BJ (cell line): ENCODE data around the gene SLC41A1. TPM values are rescaled to one million over a fixed set of nuclear protein-coding genes. Genes with fewer than 3 reads are reported as not detected.

Experiments used
- CTCF ChIA-PET: fragments of 350-600 bp; formaldehyde crosslinking; extraction: SDS; loops from one replicate; lab custom pipeline; 2021; ENCODE audit warnings: antibody characterized with exemption, inconsistent platforms; lab: Yijun Ruan, JAX
- POLR2A ChIA-PET: fragments of 300-600 bp; sonication (Branson Sonifier 250); formaldehyde crosslinking; extraction: SDS; loops from one replicate; lab custom pipeline; 2021; ENCODE audit warnings: antibody characterized with exemption; lab: Charles Lee
- DNase-seq: peaks from one replicate; pipeline ENCODE4 v3.0.0-alpha.2; 2011; ENCODE audit warnings: low read depth
- H3K27me3 ChIP-seq: 2 replicates; pipeline ENCODE4 v1.6.0; 2011; ENCODE audit warnings: low read length; ENCODE audit not compliant: control insufficient read depth, insufficient read depth
- H3K36me3 ChIP-seq: 2 replicates; pipeline ENCODE4 v1.5.1; 2011; ENCODE audit warnings: low read length; ENCODE audit not compliant: control insufficient read depth, insufficient read depth
- H3K4me3 ChIP-seq: 2 replicates; pipeline ENCODE4 v1.5.1; 2011; ENCODE audit warnings: low read depth, mild to moderate bottlenecking, control low read depth, low read length
- CTCF ChIP-seq: IDR thresholded peaks from 2 replicates; pipeline ENCODE4 v1.5.1; 2011; ENCODE audit warnings: low read depth, mild to moderate bottlenecking, control low read depth, inconsistent platforms, low read length, moderate library complexity; ENCODE audit not compliant: insufficient read depth
- polyA plus RNA-seq: library from polyadenylated mRNA; depleted of rRNA; stranded (reverse); fragments of >200 nt; gene quantifications from 2 replicates; pipeline ENCODE4 v1.2.3, GENCODE V29; 2011

The SLC41A1 gene
- polyA plus RNA-seq, 1 experiment, result 29.4 TPM

- ChIA-PET POLR2A (no interaction called here), CTCF (interaction anchor here (0.8 to 1.2 kb wide), 3 partner anchors 14 to 125 kb away, joined by 3 read pairs; no protein-coding TSS in a partner anchor)
- DNase-seq, result no peak
- TF ChIP-seq CTCF, result no peak
- H3K4me3 ChIP-seq, result no peak overlapping the region
- H3K36me3 ChIP-seq, result no peaks in the 10 kb centered on the region
- H3K27me3 ChIP-seq, result no peaks in the 10 kb centered on the region
Observed at GRCh38 chr1:205852969-205853368, 40.0 kb upstream of the SLC41A1 start.

GRCh38 chr1:205851993-205852392 is 39.0 kb upstream of the SLC41A1 start:
- no peak for TF ChIP-seq CTCF
- no peak for DNase-seq
- ChIA-PET CTCF (no interaction called here), POLR2A (no interaction called here)
- Histone ChIP-seq H3K27me3 (no peaks in the 10 kb centered on the region), H3K36me3 (no peaks in the 10 kb centered on the region), H3K4me3 (no peak overlapping the region)

- ChIA-PET POLR2A (no interaction called here), CTCF (interaction anchor here (1.4 kb wide), 1 partner anchor 16 kb away, joined by 4 read pairs; no protein-coding TSS in a partner anchor)
- no peak for DNase-seq
- Histone ChIP-seq H3K36me3 (no peaks in the 10 kb centered on the region), H3K27me3 (no peaks in the 10 kb centered on the region), H3K4me3 (no peak within 1 kb of the TSS)
- no peak for TF ChIP-seq CTCF
Observed at GRCh38 chr1:205849619-205850355, 36.8 kb upstream of the SLC41A1 start, which contains the start of gene PM20D1. TSS of gene PM20D1 (minus strand) at chr1:205850132. CDS start at chr1:205850072, 60 bp downstream.

- no peaks in the 10 kb centered on the region for H3K27me3 ChIP-seq
- TF ChIP-seq CTCF, result no peak
- no peaks in the 10 kb centered on the region for H3K36me3 ChIP-seq
- DNase-seq, result no peak
- ChIA-PET CTCF (interaction anchor here (1.1 to 1.2 kb wide), 2 partner anchors 51 to 134 kb away, joined by 3 read pairs; no protein-coding TSS in a partner anchor), POLR2A (no interaction called here)
- H3K4me3 ChIP-seq, result no peak overlapping the region
Observed at GRCh38 chr1:205843036-205843859, 30.2 kb upstream of the SLC41A1 start.

- DNase-seq, result no peak
- CTCF ChIA-PET, result interaction anchor here (1.2 to 2.6 kb wide), 2 partner anchors 50 to 76 kb away, joined by 3 to 7 read pairs; no protein-coding TSS in a partner anchor
- H3K4me3 ChIP-seq, result no peak overlapping the region
- POLR2A ChIA-PET, result no interaction called here
- TF ChIP-seq CTCF, result no peak
- H3K36me3 ChIP-seq, result no peaks in the 10 kb centered on the region
- no peaks in the 10 kb centered on the region for H3K27me3 ChIP-seq
Observed at GRCh38 chr1:205842229-205842628, 29.2 kb upstream of the SLC41A1 start.
